GDM1 (cell line): Measurements from ENCODE around the gene TBC1D9B.
"Not testable (repeated sequence)": the region's sequence is repeated elsewhere in the genome, so short reads cannot be mapped to it uniquely, and the experiment has no call there.

Experiments used
- DNase-seq: peaks from one replicate; lab custom pipeline; 2025; lab: John Stamatoyannopoulos, UW

Gene TBC1D9B

DNA sequence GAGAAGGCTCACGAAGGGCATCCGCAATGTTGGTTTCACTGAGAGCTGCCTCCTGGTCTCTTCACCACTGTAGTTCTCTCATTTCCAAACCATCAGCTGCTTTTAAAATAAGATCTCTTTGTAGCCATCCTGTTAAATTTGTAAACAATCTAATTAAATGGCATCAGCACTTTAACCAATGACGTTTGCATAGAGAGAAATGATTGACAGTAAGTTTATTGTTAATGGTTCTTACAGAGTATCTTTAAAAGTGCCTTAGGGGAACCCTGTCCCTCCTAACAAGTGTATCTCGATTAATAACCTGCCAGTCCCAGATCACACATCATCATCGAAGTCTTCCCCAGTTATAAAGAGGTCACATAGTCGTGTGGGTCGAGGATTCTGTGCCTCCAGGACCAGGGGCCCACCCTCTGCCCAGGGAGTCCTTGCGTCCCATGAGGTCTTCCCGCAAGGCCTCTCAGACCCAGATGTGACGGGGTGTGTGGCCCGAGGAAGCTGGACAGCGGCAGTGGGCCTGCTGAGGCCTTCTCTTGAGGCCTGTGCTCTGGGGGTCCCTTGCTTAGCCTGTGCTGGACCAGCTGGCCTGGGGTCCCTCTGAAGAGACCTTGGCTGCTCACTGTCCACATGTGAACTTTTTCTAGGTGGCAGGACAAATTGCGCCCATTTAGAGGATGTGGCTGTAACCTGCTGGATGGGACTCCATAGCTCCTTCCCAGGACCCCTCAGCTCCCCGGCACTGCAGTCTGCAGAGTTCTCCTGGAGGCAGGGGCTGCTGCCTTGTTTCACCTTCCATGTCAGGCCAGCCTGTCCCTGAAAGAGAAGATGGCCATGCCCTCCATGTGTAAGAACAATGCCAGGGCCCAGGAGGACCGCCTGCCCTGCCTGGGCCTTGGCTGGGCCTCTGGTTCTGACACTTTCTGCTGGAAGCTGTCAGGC is 70.4 kb downstream of the TBC1D9B start:
- no peak for DNase-seq

- DNase-seq, result no peak
These were observed 71.3 kb downstream of the TBC1D9B start for GRCh38 chr5:179836225-179837019.

DNA sequence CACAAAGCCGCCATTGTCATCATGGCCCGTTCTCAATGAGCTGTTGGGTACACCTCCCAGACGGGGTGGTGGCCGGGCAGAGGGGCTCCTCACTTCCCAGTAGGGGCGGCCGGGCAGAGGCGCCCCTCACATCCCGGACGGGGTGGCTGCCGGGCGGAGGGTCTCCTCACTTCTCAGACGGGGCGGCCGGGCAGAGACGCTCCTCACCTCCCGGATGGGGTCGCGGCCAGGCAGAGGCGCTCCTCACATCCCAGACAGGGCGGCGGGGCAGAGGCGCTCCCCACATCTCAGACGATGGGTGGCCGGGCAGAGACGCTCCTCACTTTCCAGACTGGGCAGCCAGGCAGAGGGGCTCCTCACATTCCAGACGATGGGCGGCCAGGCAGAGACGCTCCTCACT is 72.8 kb downstream of the TBC1D9B start:
- DNase-seq, result not testable (repeated sequence)

DNA sequence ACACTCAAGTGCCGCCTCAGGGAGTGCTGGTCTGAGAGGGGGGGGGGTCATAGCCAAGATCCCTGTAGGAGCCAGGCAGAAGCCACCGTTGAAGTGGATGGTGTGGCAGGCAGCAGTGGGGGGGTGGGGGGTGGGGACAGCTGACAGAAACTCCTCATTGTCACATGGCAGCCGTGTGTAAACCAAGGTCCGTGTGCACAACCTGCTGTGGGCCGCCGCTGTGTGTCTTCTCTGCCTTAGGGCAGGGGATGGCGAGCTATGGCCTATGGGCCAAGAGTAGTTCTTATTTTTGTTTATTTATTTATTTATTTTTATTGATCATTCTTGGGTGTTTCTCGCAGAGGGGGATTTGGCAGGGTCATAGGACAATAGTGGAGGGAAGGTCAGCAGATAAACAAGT is 73.6 kb downstream of the TBC1D9B start:
- DNase-seq, result no peak

DNA sequence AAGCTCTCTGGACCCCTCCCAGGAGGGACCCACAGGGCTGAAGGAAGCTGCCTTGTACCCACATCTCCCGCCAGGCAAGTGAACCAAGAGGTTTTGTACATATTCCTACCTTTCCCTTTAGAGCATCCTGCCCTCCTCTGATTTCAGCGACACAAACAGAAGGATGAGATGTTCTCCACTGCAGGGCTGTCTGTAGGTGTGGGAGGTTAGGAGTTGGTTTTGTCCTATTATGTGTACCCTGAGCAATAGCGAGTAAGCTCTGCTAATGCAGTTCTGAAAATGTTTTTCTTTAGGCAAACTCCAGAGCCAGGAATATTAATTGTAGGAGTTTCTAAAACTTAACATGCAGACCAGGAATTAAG is 74.0 kb downstream of the TBC1D9B start:
- no peak for DNase-seq

GRCh38 chr5:179833056-179833708 is 74.5 kb downstream of the TBC1D9B start:
- no peak for DNase-seq

- DNase-seq, result no peak
These were observed 75.5 kb downstream of the TBC1D9B start for GRCh38 chr5:179832039-179832745.

GRCh38 chr5:179830818-179831468 is 76.8 kb downstream of the TBC1D9B start:
- no peak for DNase-seq

DNA sequence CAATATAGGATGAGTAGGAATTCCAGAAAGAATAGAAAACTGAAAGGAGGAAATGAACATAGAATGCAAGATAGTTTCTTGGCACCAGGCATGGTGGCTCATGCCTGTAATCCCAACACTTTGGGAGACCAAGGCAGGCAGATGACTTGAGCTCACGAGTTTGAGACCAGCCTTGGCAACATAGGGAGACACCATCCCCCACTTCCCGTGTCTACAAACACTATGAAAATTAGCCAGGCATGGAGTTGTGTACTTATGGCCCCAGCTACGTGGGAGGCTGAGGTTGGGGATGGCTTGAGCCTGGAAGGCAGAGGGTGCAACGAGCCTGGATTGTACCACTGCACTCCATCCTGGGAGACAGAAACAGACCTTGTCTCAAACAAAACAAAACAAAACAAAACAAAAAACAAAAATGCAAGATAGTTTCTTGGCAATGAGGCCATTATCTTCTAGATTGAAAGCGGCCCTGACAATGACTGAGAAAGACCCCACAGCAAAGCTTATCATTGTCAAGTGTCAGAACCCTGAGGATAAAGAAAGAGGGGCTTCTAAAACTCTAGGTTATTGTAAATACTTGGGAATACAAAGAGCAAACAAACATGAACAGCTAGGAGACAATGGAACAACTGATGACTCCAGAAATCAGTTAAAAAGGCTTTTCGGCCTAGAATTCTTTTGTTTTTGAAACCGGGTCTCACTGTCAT is 77.8 kb downstream of the TBC1D9B start:
- DNase-seq, result no peak

DNA sequence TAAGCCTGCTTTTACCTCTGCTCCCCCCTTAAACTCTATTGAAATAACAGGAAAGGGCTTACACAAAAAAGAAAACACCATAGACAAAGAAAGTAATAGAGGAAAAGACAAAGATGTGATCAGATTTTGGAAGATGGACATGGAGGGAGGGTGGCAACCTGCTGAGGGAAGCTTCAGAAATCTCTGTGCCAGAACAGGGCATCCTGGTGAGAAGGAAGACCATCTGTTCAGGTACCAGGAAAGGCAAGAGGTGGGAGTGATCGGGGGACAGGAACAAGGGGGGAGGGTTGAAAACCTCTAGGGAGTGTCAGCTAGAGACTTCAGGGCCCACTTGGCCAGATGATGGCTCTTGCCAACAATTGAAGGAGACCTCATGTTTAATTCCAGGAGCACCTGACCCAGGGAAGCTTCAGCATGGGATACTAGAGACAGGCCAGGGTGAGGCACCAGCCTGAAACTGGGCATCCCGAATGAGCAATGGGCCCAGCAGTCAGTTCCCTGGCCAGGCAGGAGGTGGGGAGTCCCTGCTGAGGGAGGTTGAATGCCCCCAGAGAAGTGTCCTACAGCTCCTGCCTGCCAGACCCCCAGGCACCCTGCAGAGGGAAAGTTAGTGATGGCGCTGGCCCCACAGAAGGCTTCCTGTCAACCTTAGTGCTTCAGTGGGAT is 78.8 kb downstream of the TBC1D9B start:
- DNase-seq, result no peak

DNA sequence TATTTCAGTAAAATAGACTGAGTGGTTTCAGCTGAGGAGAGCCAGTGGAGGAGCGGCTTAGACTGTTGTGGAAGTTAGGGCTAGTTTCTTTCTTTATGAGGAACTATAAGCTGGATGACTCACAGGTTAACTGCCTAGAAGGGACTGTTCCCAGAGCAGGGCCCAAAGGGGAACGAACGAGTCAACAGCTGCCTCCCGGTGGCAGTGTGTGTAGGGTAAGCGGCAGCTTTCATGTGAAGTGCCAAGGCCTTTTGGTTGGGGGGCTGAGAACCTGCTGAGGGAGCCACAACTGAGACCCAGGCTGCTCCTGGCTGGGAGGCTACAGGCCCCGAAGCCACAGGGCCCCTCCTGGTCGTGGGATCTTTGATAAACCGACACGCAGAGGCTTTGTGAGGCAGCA is 80.0 kb downstream of the TBC1D9B start:
- peak; percentile 76 for DNase-seq

GRCh38 chr5:179825655-179826182 is 82.0 kb downstream of the TBC1D9B start:
- DNase-seq, result no peak

DNA sequence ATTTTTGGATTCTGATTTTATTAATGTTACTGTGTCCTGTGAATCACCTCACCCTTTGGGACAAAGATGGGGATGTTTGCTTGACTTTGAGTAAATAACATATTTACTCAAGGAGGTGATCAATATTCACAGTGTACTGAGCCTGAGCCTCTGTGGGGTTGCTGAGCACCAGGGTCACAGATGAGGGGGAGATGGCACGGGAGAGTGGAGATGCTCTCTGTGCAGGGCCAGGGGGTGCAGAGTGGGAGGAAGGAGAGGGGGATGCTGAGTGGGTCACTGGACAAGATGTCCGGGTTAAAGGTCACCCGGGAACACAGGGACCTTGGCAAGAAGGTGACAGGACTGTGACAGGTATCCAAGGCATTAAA is 83.0 kb downstream of the TBC1D9B start:
- DNase-seq, result no peak

DNA sequence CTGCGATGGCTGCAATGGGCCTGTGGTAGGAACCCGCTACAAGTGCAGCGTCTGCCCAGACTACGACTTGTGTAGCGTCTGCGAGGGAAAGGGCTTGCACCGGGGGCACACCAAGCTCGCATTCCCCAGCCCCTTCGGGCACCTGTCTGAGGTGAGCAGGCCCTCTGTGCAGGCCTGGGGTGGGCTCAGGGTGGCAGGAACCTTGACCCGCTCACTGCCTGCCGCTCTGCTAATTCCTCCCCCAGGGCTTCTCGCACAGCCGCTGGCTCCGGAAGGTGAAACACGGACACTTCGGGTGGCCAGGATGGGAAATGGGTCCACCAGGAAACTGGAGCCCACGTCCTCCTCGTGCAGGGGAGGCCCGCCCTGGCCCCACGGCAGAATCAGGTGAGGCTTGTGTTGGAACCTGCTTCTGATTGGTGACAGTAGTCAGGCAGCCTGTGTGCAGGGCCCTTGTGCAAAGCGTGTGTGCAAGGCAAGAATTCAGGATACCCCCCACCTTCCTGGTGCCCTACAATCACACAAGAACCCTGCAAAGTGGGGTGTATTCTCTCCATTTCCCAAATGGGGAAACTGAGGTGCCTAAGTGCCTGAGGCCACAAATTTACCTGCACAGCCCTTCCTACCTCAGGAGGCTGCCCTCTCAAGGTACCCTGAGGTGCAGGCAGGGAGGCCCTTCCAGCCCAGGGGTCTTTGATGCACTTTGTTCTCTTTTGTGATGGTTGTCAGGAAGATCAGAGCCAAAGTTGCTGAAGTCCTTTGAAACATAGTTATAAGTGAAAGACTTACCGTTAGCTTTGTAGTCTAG is 83.6 kb downstream of the TBC1D9B start:
- no peak for DNase-seq

DNA sequence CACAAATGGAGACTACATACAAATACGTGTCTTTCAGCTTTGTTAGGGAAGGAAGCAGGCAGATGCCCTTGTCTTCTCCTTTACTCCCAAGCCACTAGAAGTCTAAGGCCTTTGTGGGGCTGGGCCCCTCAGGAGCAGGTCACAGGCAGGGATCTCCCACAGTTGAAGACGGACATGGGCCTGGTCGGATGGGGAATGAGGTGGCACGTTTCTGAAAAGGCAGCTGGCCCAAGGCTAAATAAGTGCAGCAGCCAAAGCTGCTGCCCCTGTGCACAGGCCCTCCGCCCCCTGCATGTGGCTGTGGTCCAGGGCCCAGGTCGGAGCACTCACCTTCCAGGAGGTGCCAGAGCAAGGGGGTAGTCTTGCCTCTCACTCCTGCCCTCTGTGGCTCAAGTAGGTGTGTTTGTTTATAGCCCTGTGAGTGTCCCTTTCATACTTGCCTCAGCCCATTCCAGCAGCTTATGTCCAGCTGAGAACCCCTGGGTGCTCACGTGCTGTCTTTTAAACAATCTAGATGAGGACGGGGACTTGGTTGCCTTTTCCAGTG is 85.2 kb downstream of the TBC1D9B start:
- no peak for DNase-seq

GRCh38 chr5:179822059-179822432 is 85.7 kb downstream of the TBC1D9B start:
- no peak for DNase-seq

GRCh38 chr5:179821298-179822058 is 86.2 kb downstream of the TBC1D9B start:
- DNase-seq, result peak; percentile 82
